ENCODE measurements around the gene CEBPG.

Gene CEBPG

GRCh38 chr19:33407140-33407551 lies 33.6 kb downstream of the CEBPG start:
- DNase-seq: no peak

GRCh38 chr19:33407716-33408115 lies 34.2 kb downstream of the CEBPG start:
- DNase-seq: no peak

GRCh38 chr19:33408116-33408515 lies 34.6 kb downstream of the CEBPG start:
- no peak for DNase-seq

- DNase-seq: no peak
These were observed 35.3 kb downstream of the CEBPG start for GRCh38 chr19:33408538-33409434.

GRCh38 chr19:33409906-33410685 lies 36.6 kb downstream of the CEBPG start:
- no peak for DNase-seq

GRCh38 chr19:33410915-33411401 lies 37.4 kb downstream of the CEBPG start:
- DNase-seq: no peak

GRCh38 chr19:33411621-33412180 lies 38.2 kb downstream of the CEBPG start:
- no peak for DNase-seq

- no peak for DNase-seq
These were observed 39.3 kb downstream of the CEBPG start for GRCh38 chr19:33412601-33413425.

GRCh38 chr19:33413426-33413725 lies 39.9 kb downstream of the CEBPG start:
- DNase-seq: no peak

- no peak for DNase-seq
These were observed 40.6 kb downstream of the CEBPG start for GRCh38 chr19:33413868-33414666.

GRCh38 chr19:33414667-33415605 lies 41.4 kb downstream of the CEBPG start:
- no peak for DNase-seq

GRCh38 chr19:33416307-33417215 lies 43.1 kb downstream of the CEBPG start:
- peak; percentile 82 for DNase-seq

- no peak for DNase-seq
These were observed 44.2 kb downstream of the CEBPG start for GRCh38 chr19:33417751-33418150.

- no peak for DNase-seq
These were observed 45.0 kb downstream of the CEBPG start for GRCh38 chr19:33418461-33418860.

GRCh38 chr19:33418871-33419787 lies 45.6 kb downstream of the CEBPG start:
- no peak for DNase-seq

GRCh38 chr19:33419788-33420130 lies 46.2 kb downstream of the CEBPG start:
- DNase-seq: no peak

- no peak for DNase-seq
These were observed 47.3 kb downstream of the CEBPG start for GRCh38 chr19:33420821-33421220.

- DNase-seq: no peak
These were observed 47.9 kb downstream of the CEBPG start for GRCh38 chr19:33421368-33421767.
